Measurements from ENCODE around the gene PTPRD.
A peak's percentile ranks its signal among the peaks of the same experiment; 100 is the strongest.

The PTPRD gene

GRCh38 chr9:10146517-10147331, 466.1 kb downstream of the PTPRD start:
- DNase-seq: no peak

GRCh38 chr9:10144355-10144754, 468.4 kb downstream of the PTPRD start:
- DNase-seq: peak; percentile 10

- DNase-seq: no peak
These were observed 477.2 kb downstream of the PTPRD start for GRCh38 chr9:10135553-10135952.

- no peak for DNase-seq
These were observed 478.5 kb downstream of the PTPRD start for GRCh38 chr9:10134266-10134665.

- no peak for DNase-seq
These were observed 482.6 kb downstream of the PTPRD start for GRCh38 chr9:10130061-10130675.

GRCh38 chr9:10127867-10128266, 484.9 kb downstream of the PTPRD start:
- no peak for DNase-seq

GRCh38 chr9:10112798-10113197, 500.0 kb downstream of the PTPRD start:
- DNase-seq: no peak

- no peak for DNase-seq
These were observed 500.7 kb downstream of the PTPRD start for GRCh38 chr9:10112070-10112469.

- no peak for DNase-seq
These were observed 504.0 kb downstream of the PTPRD start for GRCh38 chr9:10108815-10109214.

- DNase-seq: no peak
These were observed 508.0 kb downstream of the PTPRD start for GRCh38 chr9:10104774-10105173.

GRCh38 chr9:10095208-10095607, 517.6 kb downstream of the PTPRD start:
- no peak for DNase-seq

- DNase-seq: no peak
These were observed 518.2 kb downstream of the PTPRD start for GRCh38 chr9:10094563-10094962.

GRCh38 chr9:10080012-10080411, 532.8 kb downstream of the PTPRD start:
- no peak for DNase-seq

- no peak for DNase-seq
These were observed 533.4 kb downstream of the PTPRD start for GRCh38 chr9:10079284-10079964.

- DNase-seq: no peak
These were observed 541.2 kb downstream of the PTPRD start for GRCh38 chr9:10071579-10071978.

GRCh38 chr9:10062629-10063395, 550.0 kb downstream of the PTPRD start:
- no peak for DNase-seq

GRCh38 chr9:10059044-10059443, 553.8 kb downstream of the PTPRD start:
- DNase-seq: no peak

GRCh38 chr9:10055886-10056395, 556.9 kb downstream of the PTPRD start:
- DNase-seq: no peak

GRCh38 chr9:10054456-10054855, 558.3 kb downstream of the PTPRD start:
- DNase-seq: no peak

- no peak for DNase-seq
These were observed 559.9 kb downstream of the PTPRD start for GRCh38 chr9:10052916-10053315.

- no peak for DNase-seq
These were observed 560.6 kb downstream of the PTPRD start for GRCh38 chr9:10052181-10052580.

GRCh38 chr9:10050016-10050415, 562.8 kb downstream of the PTPRD start:
- no peak for DNase-seq

GRCh38 chr9:10048994-10049393, 563.8 kb downstream of the PTPRD start:
- no peak for DNase-seq
